Endothelial cell of umbilical vein (primary cell): ENCODE measurements around the gene C1QTNF8. TPM values are rescaled to one million over a fixed set of nuclear protein-coding genes. Genes with fewer than 3 reads are reported as not detected.

ENCODE experiments used
- BruUV-seq: library from RNA; stranded (reverse); fragments of 400-500 nt; replicated peaks from 2 replicates; lab custom pipeline; 2021; lab: Mats Ljungman, UMichigan
- CTCF ChIA-PET: fragments of 300-600, 350-600 bp; sonication (Branson Sonifier 250); formaldehyde crosslinking; loops from one replicate; lab custom pipeline; 2021; ENCODE audit warnings: antibody characterized with exemption, inconsistent platforms; lab: Charles Lee
- POLR2A ChIA-PET: fragments of 300-600, 350-600 bp; sonication (Branson Sonifier 250); formaldehyde crosslinking; loops from one replicate; lab custom pipeline; 2021; ENCODE audit warnings: antibody characterized with exemption, inconsistent platforms; lab: Charles Lee
- DNase-seq: peaks from one replicate; pipeline ENCODE4 v3.0.0-alpha.2; 2011; ENCODE audit warnings: low read depth, low spot score
- FAIRE-seq: peaks from 2 replicates; lab custom pipeline; 2011; peaks lifted over from hg19 to GRCh38; lab: Jason Lieb, UNC
- H2AFZ ChIP-seq: 2 replicates; pipeline ENCODE4 v1.6.0; 2012; ENCODE audit warnings: low read depth, low read length, control low read depth, inconsistent platforms
- H3K27ac ChIP-seq: 2 replicates; pipeline ENCODE4 v1.5.1; 2011; ENCODE audit warnings: low read depth, mild to moderate bottlenecking, control low read depth, low read length, moderate library complexity; ENCODE audit not compliant: insufficient read depth
- H3K27me3 ChIP-seq, 2 experiments: 2 replicates each; pipeline versions ENCODE4 v1.6.0 to v1.6.1; 2011; ENCODE audit warnings: low read length in 2 of 2, mixed read lengths in 1 of 2; ENCODE audit not compliant: control insufficient read depth in 2 of 2, insufficient read depth in 2 of 2
- H3K36me3 ChIP-seq, 2 experiments: 2 replicates in 1 of 2; 3 replicates in 1 of 2; pipeline ENCODE4 v1.5.1; 2011; ENCODE audit warnings: low read length in 2 of 2, mild to moderate bottlenecking in 1 of 2, moderate library complexity in 1 of 2; ENCODE audit not compliant: control insufficient read depth in 2 of 2, insufficient read depth in 2 of 2; ENCODE audit errors: extremely low read depth in 1 of 2
- H3K4me1 ChIP-seq: 3 replicates; pipeline ENCODE4 v1.5.1; 2011; ENCODE audit warnings: mild to moderate bottlenecking, low read length; ENCODE audit not compliant: control insufficient read depth, insufficient read depth; ENCODE audit errors: extremely low read depth
- H3K4me2 ChIP-seq: 2 replicates; pipeline ENCODE4 v1.6.1; 2011; ENCODE audit warnings: low read length, control low read depth, mixed read lengths; ENCODE audit not compliant: insufficient read depth
- H3K4me3 ChIP-seq, 3 experiments: fragments of 200-600 bp in 1 of 3; sonication (generic), shearing (Covaris generic) in 1 of 3; replicated peaks in 1 of 3; 2 replicates each; pipeline ENCODE4 v1.5.1; 2011 to 2016; ENCODE audit warnings: control low read depth in 3 of 3, low read length in 3 of 3, mild to moderate bottlenecking in 2 of 3, inconsistent platforms in 1 of 3, low read depth in 1 of 3, moderate library complexity in 1 of 3; ENCODE audit not compliant: insufficient read depth in 1 of 3
- H3K79me2 ChIP-seq: 2 replicates; pipeline ENCODE4 v1.6.0; 2012; ENCODE audit warnings: low read length, inconsistent platforms; ENCODE audit not compliant: control insufficient read depth, insufficient read depth
- H3K9ac ChIP-seq: replicated peaks from 2 replicates; pipeline ENCODE3; 2011; ENCODE audit warnings: low read length, control low read depth; ENCODE audit not compliant: insufficient read depth; ENCODE audit errors: extremely low read depth
- H3K9me1 ChIP-seq: replicated peaks from 3 replicates; pipeline ENCODE4 v1.6.0; 2011; ENCODE audit warnings: mild to moderate bottlenecking, low read length; ENCODE audit not compliant: control insufficient read depth, insufficient read depth; ENCODE audit errors: extremely low read depth
- H3K9me3 ChIP-seq: replicated peaks from 2 replicates; pipeline ENCODE4 v1.5.1; 2012; ENCODE audit warnings: low read length, inconsistent platforms; ENCODE audit not compliant: control insufficient read depth, insufficient read depth
- H4K20me1 ChIP-seq: replicated peaks from 2 replicates; pipeline ENCODE3; 2011; ENCODE audit warnings: mild to moderate bottlenecking, low read length; ENCODE audit not compliant: control insufficient read depth, insufficient read depth; ENCODE audit errors: extremely low read depth
- EZH2 ChIP-seq: IDR thresholded peaks from 2 replicates; pipeline ENCODE4 v1.6.1; 2012; ENCODE audit warnings: borderline replicate concordance, low read depth, mild to moderate bottlenecking, moderate library complexity, low read length, inconsistent platforms; ENCODE audit not compliant: severe bottlenecking
- FOS ChIP-seq: IDR thresholded peaks from 2 replicates; pipeline ENCODE4 v1.6.1; 2011; ENCODE audit warnings: mild to moderate bottlenecking, low read length, moderate library complexity, borderline replicate concordance; ENCODE audit not compliant: insufficient read depth
- GATA2 ChIP-seq: IDR thresholded peaks from 2 replicates; pipeline ENCODE4 v1.7.0; 2011; ENCODE audit warnings: low read depth, mild to moderate bottlenecking, moderate library complexity, mixed read lengths, low read length; ENCODE audit not compliant: insufficient read length, insufficient read depth
- JUN ChIP-seq: IDR thresholded peaks from 2 replicates; pipeline ENCODE4 v1.6.1; 2011; ENCODE audit warnings: borderline replicate concordance, low read depth; ENCODE audit not compliant: insufficient read length, insufficient read depth
- MYC ChIP-seq: IDR thresholded peaks from one replicate; pipeline ENCODE4 v1.6.1; 2011; ENCODE audit warnings: mild to moderate bottlenecking, low read depth, low read length
- POLR2A ChIP-seq: IDR thresholded peaks from 2 replicates; pipeline ENCODE4 v1.6.1; 2012; ENCODE audit warnings: low read depth, mild to moderate bottlenecking, control low read depth, low read length
- POLR2AphosphoS5 ChIP-seq: IDR thresholded peaks from 2 replicates; pipeline ENCODE4 v1.6.1; 2012; ENCODE audit warnings: low read depth, mild to moderate bottlenecking, control low read depth, low read length, moderate library complexity; ENCODE audit not compliant: insufficient read depth
- dilution Hi-C: fragments of 300-500 bp; cut with MboI; formaldehyde crosslinking; loops from one replicate; pipeline ENCODE4 v1.15.0; 2019; ENCODE audit warnings: low sequenced_read_pairs; ENCODE audit not compliant: extremely low pct_ligation_motif_present
- intact Hi-C: fragments of 100-400 bp; cut with micrococcal nuclease; formaldehyde crosslinking; loops from one replicate; pipeline ENCODE4 v1.10.0; 2022
- polyA plus RNA-seq, 4 experiments: library from polyadenylated mRNA; depleted of rRNA in 3 of 4; stranded (reverse) in 3 of 4; unstranded in 1 of 4; fragments of >200 nt; gene quantifications; 2 replicates each; pipeline versions ENCODE4 v1.2.1 to v1.2.3, GENCODE V29; 2011 to 2012; ENCODE audit warnings: missing spikeins in 1 of 4
- total RNA-seq: library from RNA; stranded (reverse); gene quantifications from 2 replicates; pipeline ENCODE4 v1.2.3, GENCODE V29; 2021
- TF ChIP-seq, protein P1 (sequence below): IDR thresholded peaks from 2 replicates; pipeline ENCODE4 v1.6.1; 2011; ENCODE audit not compliant: insufficient read depth, insufficient read length
- TF ChIP-seq, protein P2 (sequence below), 2 donors: IDR thresholded peaks; 1 replicate in 1 of 2; 2 replicates in 1 of 2; pipeline ENCODE4 v1.5.1; 2011; ENCODE audit warnings: low read length in 2 of 2, mild to moderate bottlenecking in 2 of 2, moderate library complexity in 2 of 2, control low read depth in 1 of 2, inconsistent platforms in 1 of 2, low read depth in 1 of 2; ENCODE audit not compliant: insufficient read depth in 1 of 2; ENCODE audit errors: extremely low read depth in 1 of 2

Gene C1QTNF8
- total and polyA plus RNA-seq, 2 donors (not counting 3 experiments of a cell fraction or from before 2014, with no cell fraction given): not detected

DNA sequence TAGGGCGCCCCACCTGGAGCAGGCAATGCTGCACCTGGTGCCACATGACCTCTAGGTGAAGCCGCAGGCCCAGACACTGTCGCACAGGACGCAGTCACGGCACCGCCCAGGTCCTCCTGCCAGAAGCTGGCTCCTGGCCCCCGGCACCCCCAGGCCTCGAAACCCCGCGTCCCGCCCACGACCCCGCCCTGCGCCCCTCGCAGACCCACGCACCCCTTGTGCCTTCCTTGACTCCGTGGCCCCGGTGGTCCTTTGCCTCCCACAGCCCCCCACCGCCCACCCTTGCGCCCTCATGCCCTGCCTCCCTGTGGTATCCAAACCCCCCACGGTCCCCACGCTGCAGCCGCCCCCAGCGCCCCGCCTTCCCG, 6.3 kb upstream of the C1QTNF8 start:
- no peaks in the 10 kb centered on the region for H3K27me3 ChIP-seq
- H3K79me2 ChIP-seq: no peaks in the 10 kb centered on the region
- POLR2A ChIA-PET: no interaction called here
- H3K4me3 ChIP-seq: no peak overlapping the region
- H3K36me3 ChIP-seq: no peaks in the 10 kb centered on the region
- intact Hi-C loops: loop anchor here (2.0 kb wide), 1 partner anchor 290 kb away; no protein-coding TSS in a partner anchor
- CTCF ChIA-PET: interaction anchor here (1.0 kb wide), 2 partner anchors 9 to 396 kb away, joined by 4 read pairs; no protein-coding TSS in a partner anchor
- DNase-seq (no peak), FAIRE-seq (no peak)
- no peaks in the 10 kb centered on the region for H3K9me3 ChIP-seq
- H4K20me1 ChIP-seq: no peaks in the 10 kb centered on the region
- dilution Hi-C loops: no loop called here
- H3K9me1 ChIP-seq: no peaks in the 10 kb centered on the region
- BruUV-seq: no TSS peak
- no peak overlapping the region for H3K9ac ChIP-seq
- H2AFZ ChIP-seq: no peak overlapping the region
- no peak overlapping the region for H3K4me2 ChIP-seq
- no peak overlapping the region for H3K27ac ChIP-seq
- no peak for TF ChIP-seq MYC
- TF ChIP-seq, protein P1, sequence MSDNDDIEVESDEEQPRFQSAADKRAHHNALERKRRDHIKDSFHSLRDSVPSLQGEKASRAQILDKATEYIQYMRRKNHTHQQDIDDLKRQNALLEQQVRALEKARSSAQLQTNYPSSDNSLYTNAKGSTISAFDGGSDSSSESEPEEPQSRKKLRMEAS: no peak
- TF ChIP-seq, protein P2, sequence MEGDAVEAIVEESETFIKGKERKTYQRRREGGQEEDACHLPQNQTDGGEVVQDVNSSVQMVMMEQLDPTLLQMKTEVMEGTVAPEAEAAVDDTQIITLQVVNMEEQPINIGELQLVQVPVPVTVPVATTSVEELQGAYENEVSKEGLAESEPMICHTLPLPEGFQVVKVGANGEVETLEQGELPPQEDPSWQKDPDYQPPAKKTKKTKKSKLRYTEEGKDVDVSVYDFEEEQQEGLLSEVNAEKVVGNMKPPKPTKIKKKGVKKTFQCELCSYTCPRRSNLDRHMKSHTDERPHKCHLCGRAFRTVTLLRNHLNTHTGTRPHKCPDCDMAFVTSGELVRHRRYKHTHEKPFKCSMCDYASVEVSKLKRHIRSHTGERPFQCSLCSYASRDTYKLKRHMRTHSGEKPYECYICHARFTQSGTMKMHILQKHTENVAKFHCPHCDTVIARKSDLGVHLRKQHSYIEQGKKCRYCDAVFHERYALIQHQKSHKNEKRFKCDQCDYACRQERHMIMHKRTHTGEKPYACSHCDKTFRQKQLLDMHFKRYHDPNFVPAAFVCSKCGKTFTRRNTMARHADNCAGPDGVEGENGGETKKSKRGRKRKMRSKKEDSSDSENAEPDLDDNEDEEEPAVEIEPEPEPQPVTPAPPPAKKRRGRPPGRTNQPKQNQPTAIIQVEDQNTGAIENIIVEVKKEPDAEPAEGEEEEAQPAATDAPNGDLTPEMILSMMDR (IDR thresholded peaks at IDR 0.05; ENCODE audit: extremely low read depth in 1 of 2, insufficient read depth in 1 of 2, low read depth in 1 of 2, low read length in 2 of 2): no peak
- no peak for TF ChIP-seq GATA2
- no peak for TF ChIP-seq JUN
- no peak for TF ChIP-seq POLR2A
- TF ChIP-seq EZH2: no peak
- TF ChIP-seq POLR2AphosphoS5: no peak
- TF ChIP-seq FOS: no peak
- no peaks in the 10 kb centered on the region for H3K4me1 ChIP-seq
